Measurements from ENCODE around the gene NCS1.

NCS1 gene

DNA sequence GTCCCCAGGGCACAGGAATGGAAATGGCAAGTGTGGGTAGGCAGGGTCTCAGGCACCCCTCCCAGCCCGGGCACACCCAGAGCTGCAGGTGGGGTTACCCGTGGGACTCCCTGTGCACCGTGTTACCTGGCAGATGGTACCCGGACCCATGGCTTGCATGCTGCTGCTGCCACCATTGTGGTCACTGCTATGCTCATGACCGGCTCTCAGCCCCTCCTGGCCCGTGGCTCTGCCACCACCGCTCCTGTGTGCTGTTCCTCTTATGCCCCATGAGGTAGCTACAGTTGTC is 71.6 kb downstream of the NCS1 start:
- Histone ChIP-seq H3K4me3 (no peak overlapping the region), H3K36me3 (no peaks in the 10 kb centered on the region), H3K27me3 (peaks cover 0 to 6% of the 10 kb centered on the region in 2 donors), H3K4me1 (peaks cover 0 to 15% (median 8%) of the 10 kb centered on the region in 4 donors), H3K9me3 (no peaks in the 10 kb centered on the region), H3K27ac (no peak overlapping the region)
- DNase-seq = peak in 1 of 2 donors; percentile 16
- TF ChIP-seq, protein P1, sequence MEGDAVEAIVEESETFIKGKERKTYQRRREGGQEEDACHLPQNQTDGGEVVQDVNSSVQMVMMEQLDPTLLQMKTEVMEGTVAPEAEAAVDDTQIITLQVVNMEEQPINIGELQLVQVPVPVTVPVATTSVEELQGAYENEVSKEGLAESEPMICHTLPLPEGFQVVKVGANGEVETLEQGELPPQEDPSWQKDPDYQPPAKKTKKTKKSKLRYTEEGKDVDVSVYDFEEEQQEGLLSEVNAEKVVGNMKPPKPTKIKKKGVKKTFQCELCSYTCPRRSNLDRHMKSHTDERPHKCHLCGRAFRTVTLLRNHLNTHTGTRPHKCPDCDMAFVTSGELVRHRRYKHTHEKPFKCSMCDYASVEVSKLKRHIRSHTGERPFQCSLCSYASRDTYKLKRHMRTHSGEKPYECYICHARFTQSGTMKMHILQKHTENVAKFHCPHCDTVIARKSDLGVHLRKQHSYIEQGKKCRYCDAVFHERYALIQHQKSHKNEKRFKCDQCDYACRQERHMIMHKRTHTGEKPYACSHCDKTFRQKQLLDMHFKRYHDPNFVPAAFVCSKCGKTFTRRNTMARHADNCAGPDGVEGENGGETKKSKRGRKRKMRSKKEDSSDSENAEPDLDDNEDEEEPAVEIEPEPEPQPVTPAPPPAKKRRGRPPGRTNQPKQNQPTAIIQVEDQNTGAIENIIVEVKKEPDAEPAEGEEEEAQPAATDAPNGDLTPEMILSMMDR (IDR thresholded peaks at IDR 0.05) = no peak
- intact Hi-C loops (cut with DNase I; ENCODE audit: low total_unique reads) = no loop called here

DNA sequence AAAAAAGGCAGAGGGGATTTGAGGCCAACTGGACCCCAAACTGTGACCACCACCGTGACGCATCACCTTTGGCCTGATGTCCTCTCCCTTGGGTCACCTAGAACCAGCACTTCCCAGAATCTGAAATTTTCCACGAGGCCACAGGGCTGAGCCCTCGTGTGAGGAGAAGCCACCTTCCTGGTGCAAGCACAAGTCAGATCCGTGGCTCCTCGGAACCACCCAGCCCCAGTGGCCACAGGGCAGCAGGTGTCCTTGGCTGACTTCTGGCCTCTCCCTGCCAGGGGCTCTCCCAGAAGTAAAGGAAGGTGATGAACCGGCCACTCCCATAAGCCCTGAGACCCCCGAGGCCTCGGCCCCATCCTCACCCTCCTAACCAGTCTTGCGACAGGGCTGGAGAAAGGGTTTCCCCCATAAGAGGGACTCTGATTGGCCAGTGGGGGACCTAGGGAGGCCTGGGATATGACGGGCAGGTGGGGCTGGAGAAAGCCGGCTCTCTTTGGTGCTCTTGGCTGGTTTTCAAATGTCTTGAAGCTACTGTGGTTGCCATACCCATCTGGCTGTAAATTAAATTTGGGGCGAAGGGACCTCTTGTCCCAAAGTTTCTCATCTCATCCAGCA is 72.5 kb downstream of the NCS1 start:
- Histone ChIP-seq H3K27ac (no peak overlapping the region), H3K36me3 (no peaks in the 10 kb centered on the region), H3K4me3 (no peak overlapping the region), H3K9me3 (no peaks in the 10 kb centered on the region), H3K4me1 (peaks cover 0 to 15% (median 8%) of the 10 kb centered on the region in 4 donors), H3K27me3 (peaks cover 0 to 6% of the 10 kb centered on the region in 2 donors)
- DNase-seq = peak; percentile 10 to 57
- intact Hi-C loops (cut with DNase I; ENCODE audit: low total_unique reads) = no loop called here
- TF ChIP-seq, protein P1 (IDR thresholded peaks at IDR 0.05) = no peak

- Histone ChIP-seq H3K4me3 (no peak overlapping the region), H3K9me3 (no peaks in the 10 kb centered on the region), H3K27ac (no peak overlapping the region), H3K27me3 (peaks cover 0 to 6% of the 10 kb centered on the region in 2 donors), H3K36me3 (no peaks in the 10 kb centered on the region), H3K4me1 (peaks cover 0 to 13% (median 8%) of the 10 kb centered on the region in 4 donors)
- intact Hi-C loops (cut with DNase I; ENCODE audit: low total_unique reads) = no loop called here
- TF ChIP-seq, protein P1 (IDR thresholded peaks at IDR 0.05) = no peak
- peak; percentile 7 to 55 for DNase-seq
Measured at GRCh38 chr9:130245474-130245873, 73.3 kb downstream of the NCS1 start.

DNA sequence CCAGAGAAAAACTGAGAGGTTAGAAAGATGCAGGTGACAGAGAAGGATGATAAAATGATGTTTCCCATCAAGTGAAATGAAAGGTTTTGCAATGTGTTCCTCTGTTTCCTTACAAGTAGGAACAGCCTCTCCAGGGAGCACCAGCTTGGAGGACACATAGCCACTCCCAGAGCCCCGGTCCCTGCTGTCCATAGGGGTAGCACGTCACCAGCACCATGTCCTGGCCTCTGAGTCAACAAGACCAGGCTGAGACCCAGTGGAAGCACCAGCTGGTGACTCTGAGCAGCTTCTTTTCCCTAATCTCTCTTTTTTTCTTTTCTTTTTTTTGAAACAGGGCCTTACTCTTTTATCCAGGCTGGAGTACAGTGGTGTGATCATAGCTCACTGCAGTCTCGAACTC is 73.9 kb downstream of the NCS1 start:
- no peak overlapping the region for H3K4me3 ChIP-seq
- no peaks in the 10 kb centered on the region for H3K9me3 ChIP-seq
- H3K4me1 ChIP-seq = peaks cover 0 to 11% (median 7%) of the 10 kb centered on the region in 4 donors
- peaks cover 0 to 6% of the 10 kb centered on the region in 2 donors for H3K27me3 ChIP-seq
- H3K27ac ChIP-seq = no peak overlapping the region
- no peaks in the 10 kb centered on the region for H3K36me3 ChIP-seq
- intact Hi-C loops (cut with DNase I; ENCODE audit: low total_unique reads) = no loop called here
- DNase-seq = peak in 1 of 2 donors; percentile 55
- TF ChIP-seq, protein P1 (IDR thresholded peaks at IDR 0.05) = no peak

DNA sequence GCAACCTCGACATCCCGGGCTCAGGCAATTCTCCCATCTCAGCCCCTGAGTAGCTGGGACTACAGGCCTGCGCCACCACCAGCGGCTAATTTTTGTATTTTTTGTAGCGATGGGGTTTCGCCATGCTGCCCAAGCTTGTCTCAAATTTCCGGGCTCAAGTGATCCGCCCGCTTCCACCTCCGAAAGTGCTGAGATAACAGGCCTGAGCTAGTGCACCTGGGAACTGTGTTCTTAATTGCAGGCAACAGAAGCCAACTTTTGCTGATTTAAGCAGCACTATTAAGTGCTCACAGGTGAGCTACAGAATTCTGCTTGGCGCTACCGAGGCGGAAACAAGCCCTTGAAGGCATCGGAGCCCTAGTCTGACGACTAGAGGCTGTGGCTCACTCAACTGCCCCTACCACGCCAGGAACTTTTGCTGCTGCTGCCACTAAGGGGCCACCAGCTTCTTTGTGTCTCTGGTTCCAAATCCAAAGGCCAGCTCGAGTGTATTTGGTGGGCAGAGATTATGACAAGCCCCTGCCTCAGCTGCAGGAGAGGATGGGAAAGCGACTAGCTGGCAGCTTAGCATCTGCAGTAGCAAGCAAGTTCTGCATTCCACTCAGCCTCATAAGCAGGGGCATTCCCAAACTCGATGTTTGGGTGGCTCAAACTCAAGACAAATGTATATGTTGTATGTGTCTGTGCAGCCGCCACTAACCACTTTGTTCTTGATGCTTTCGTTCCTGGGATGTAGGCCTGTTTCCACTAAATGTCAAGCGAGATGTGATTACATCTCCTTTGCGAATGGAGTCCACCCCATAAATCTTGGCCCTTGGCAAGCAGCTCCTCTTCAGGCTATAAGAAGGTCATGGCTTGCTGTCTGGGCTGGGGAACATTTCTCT is 82.8 kb downstream of the NCS1 start:
- H3K36me3 ChIP-seq = no peaks in the 10 kb centered on the region
- H3K27ac ChIP-seq = no peak overlapping the region
- H3K9me3 ChIP-seq = no peaks in the 10 kb centered on the region
- no peak overlapping the region for H3K4me3 ChIP-seq
- TF ChIP-seq, protein P1 (IDR thresholded peaks at IDR 0.05) = no peak
- H3K27me3 ChIP-seq = peaks cover 0 to 2% of the 10 kb centered on the region in 2 donors
- DNase-seq = peak; percentile 7 to 34
- intact Hi-C loops (cut with DNase I; ENCODE audit: low total_unique reads) = no loop called here
- H3K4me1 ChIP-seq = no peaks in the 10 kb centered on the region

Data from tibial artery (tissue), 4 donors.